MM.1S (cell line): ENCODE measurements around the gene RASGEF1C.

Source experiments
- DNase-seq: peaks from one replicate; pipeline ENCODE4 v3.0.0-alpha.2; 2015
- H2AFZ ChIP-seq: fragments of 300-600 bp; sonication (generic); 2 replicates; pipeline ENCODE4 v1.6.0; 2016; ENCODE audit warnings: antibody characterized with exemption, low read length
- H3F3A ChIP-seq: fragments of 300-600 bp; sonication (generic); 2 replicates; pipeline ENCODE4 v1.6.1; 2016; ENCODE audit warnings: mild to moderate bottlenecking, antibody characterized with exemption, low read length, moderate library complexity, mixed read lengths; ENCODE audit not compliant: insufficient read depth
- H3K27ac ChIP-seq: fragments of 300-600 bp; sonication (generic); 2 replicates; pipeline ENCODE4 v1.5.1; 2016; ENCODE audit warnings: mild to moderate bottlenecking, low read length
- H3K27me3 ChIP-seq: fragments of 300-600 bp; sonication (generic); replicated peaks from 2 replicates; pipeline ENCODE4 v1.6.0; 2016; ENCODE audit warnings: low read length; ENCODE audit not compliant: insufficient read depth
- H3K36me3 ChIP-seq: fragments of 300-600 bp; sonication (generic); replicated peaks from 2 replicates; pipeline ENCODE4 v1.6.1; 2016; ENCODE audit warnings: mild to moderate bottlenecking, low read length, mixed read lengths; ENCODE audit not compliant: insufficient read depth
- H3K4me1 ChIP-seq: fragments of 300-600 bp; sonication (generic); 2 replicates; pipeline ENCODE4 v1.6.1; 2016; ENCODE audit warnings: low read length, mixed read lengths
- H3K4me2 ChIP-seq: fragments of 300-600 bp; sonication (generic); 2 replicates; pipeline ENCODE4 v1.6.0; 2016; ENCODE audit warnings: low read depth, low read length
- H3K4me3 ChIP-seq: fragments of 300-600 bp; sonication (generic); 2 replicates; pipeline ENCODE4 v1.5.1; 2016; ENCODE audit warnings: low read length, mixed read lengths
- H3K79me2 ChIP-seq: fragments of 300-600 bp; sonication (generic); 2 replicates; pipeline ENCODE4 v1.6.1; 2016; ENCODE audit warnings: mixed run types, low read length, mixed read lengths
- H3K9ac ChIP-seq: fragments of 300-600 bp; sonication (generic); 2 replicates; pipeline ENCODE4 v1.6.1; 2016; ENCODE audit warnings: low read length, mixed read lengths
- H3K9me2 ChIP-seq: fragments of 300-600 bp; sonication (generic); replicated peaks from 2 replicates; pipeline ENCODE4 v1.6.1; 2016; ENCODE audit warnings: mild to moderate bottlenecking, low read length, mixed read lengths; ENCODE audit not compliant: insufficient read depth
- H3K9me3 ChIP-seq: fragments of 300-600 bp; sonication (generic); replicated peaks from 2 replicates; pipeline ENCODE4 v1.6.1; 2016; ENCODE audit warnings: mild to moderate bottlenecking, low read length, mixed read lengths; ENCODE audit not compliant: insufficient read depth
- H4K20me1 ChIP-seq: fragments of 300-600 bp; sonication (generic); 2 replicates; pipeline ENCODE4 v1.6.1; 2016; ENCODE audit warnings: mild to moderate bottlenecking, low read length, moderate library complexity, mixed read lengths; ENCODE audit not compliant: insufficient read depth
- EZH2 ChIP-seq: fragments of 300-600 bp; sonication (generic); optimal IDR thresholded peaks from 2 replicates; pipeline ENCODE3; 2017; ENCODE audit warnings: low read depth, mild to moderate bottlenecking, antibody characterized with exemption, low read length, mixed read lengths
- EZH2phosphoT487 ChIP-seq: fragments of 300-600 bp; sonication (generic); IDR thresholded peaks from 2 replicates; pipeline ENCODE4 v1.6.1; 2018; ENCODE audit warnings: antibody characterized with exemption, low read length
- TF ChIP-seq, protein P1 (sequence below): fragments of 300-600 bp; sonication (generic); IDR thresholded peaks from 2 replicates; pipeline ENCODE4 v1.5.1; 2016; ENCODE audit warnings: antibody characterized with exemption, low read length, mixed read lengths

RASGEF1C gene

GRCh38 chr5:180140571-180140970 lies 68.4 kb downstream of the RASGEF1C start:
- Histone ChIP-seq H3K9me2 (no peaks in the 10 kb centered on the region), H3K4me2 (no peak overlapping the region), H3K27ac (no peak overlapping the region), H3K9me3 (no peaks in the 10 kb centered on the region), H3K9ac (no peak overlapping the region), H3K36me3 (no peaks in the 10 kb centered on the region), H4K20me1 (no peaks in the 10 kb centered on the region), H3K4me3 (no peak overlapping the region), H3K79me2 (no peaks in the 10 kb centered on the region), H3F3A (no peaks in the 10 kb centered on the region), H3K4me1 (no peaks in the 10 kb centered on the region), H2AFZ (no peak overlapping the region), H3K27me3 (peaks cover 17% of the 10 kb centered on the region)
- DNase-seq: no peak
- TF ChIP-seq EZH2phosphoT487: no peak
- no peak for TF ChIP-seq EZH2
- TF ChIP-seq, protein P1, sequence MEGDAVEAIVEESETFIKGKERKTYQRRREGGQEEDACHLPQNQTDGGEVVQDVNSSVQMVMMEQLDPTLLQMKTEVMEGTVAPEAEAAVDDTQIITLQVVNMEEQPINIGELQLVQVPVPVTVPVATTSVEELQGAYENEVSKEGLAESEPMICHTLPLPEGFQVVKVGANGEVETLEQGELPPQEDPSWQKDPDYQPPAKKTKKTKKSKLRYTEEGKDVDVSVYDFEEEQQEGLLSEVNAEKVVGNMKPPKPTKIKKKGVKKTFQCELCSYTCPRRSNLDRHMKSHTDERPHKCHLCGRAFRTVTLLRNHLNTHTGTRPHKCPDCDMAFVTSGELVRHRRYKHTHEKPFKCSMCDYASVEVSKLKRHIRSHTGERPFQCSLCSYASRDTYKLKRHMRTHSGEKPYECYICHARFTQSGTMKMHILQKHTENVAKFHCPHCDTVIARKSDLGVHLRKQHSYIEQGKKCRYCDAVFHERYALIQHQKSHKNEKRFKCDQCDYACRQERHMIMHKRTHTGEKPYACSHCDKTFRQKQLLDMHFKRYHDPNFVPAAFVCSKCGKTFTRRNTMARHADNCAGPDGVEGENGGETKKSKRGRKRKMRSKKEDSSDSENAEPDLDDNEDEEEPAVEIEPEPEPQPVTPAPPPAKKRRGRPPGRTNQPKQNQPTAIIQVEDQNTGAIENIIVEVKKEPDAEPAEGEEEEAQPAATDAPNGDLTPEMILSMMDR: no peak

DNA sequence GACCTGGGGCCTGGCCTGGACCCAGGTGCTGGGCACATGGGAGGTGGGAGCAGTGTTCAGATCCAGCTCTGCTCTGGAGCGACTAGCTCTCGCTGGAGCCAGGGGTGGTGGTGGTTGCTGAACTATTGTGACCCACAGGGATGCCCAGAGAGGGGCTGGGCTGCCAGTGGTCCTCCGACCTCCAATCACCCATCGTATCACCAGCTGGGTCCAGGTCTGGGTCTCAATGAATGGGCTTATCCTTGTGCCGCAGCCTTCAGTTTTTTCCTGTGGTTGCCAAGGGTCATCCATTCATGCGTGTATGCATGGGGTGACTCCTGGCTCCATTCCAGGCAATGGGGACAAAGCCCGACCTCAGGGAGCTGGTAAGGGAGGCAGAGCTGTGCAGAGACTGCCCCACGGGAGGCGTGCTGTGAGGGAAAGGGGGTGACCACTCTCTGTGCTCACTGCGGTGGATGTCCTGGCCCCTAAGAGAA lies 68.9 kb downstream of the RASGEF1C start:
- Histone ChIP-seq H2AFZ (no peak overlapping the region), H3K4me2 (no peak overlapping the region), H3K4me3 (no peak overlapping the region), H3K9ac (no peak overlapping the region), H3K79me2 (no peaks in the 10 kb centered on the region), H4K20me1 (no peaks in the 10 kb centered on the region), H3K27me3 (peaks cover 13% of the 10 kb centered on the region), H3F3A (no peaks in the 10 kb centered on the region), H3K9me3 (no peaks in the 10 kb centered on the region), H3K4me1 (no peaks in the 10 kb centered on the region), H3K9me2 (no peaks in the 10 kb centered on the region), H3K36me3 (no peaks in the 10 kb centered on the region), H3K27ac (no peak overlapping the region)
- TF ChIP-seq, protein P1: no peak
- no peak for TF ChIP-seq EZH2phosphoT487
- no peak for TF ChIP-seq EZH2
- no peak for DNase-seq

DNA sequence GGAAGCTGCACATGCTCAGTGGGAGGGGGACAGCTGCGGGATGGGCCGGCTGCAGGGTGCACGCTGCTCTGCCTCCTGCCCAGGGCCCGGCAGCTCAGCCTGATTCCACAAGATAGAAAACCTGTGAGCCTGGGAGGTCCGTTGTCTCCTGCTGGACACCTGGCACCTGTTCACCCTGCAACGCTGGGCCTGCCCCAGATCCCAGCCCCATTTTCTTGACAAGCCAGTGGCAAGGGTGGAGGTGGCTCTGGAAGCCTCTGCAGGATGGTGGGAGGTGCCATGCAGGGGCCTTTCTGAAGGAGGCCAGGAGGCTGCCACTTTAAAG lies 69.3 kb downstream of the RASGEF1C start:
- H3F3A ChIP-seq: no peaks in the 10 kb centered on the region
- H3K36me3 ChIP-seq: no peaks in the 10 kb centered on the region

More for the DNA sequence above, 69.3 kb downstream of the RASGEF1C start:
- Histone ChIP-seq H3K4me1 (no peaks in the 10 kb centered on the region), H3K9me3 (no peaks in the 10 kb centered on the region), H4K20me1 (no peaks in the 10 kb centered on the region), H3K9ac (no peak overlapping the region), H3K27me3 (peaks cover 13% of the 10 kb centered on the region), H3K27ac (no peak overlapping the region), H3K9me2 (no peaks in the 10 kb centered on the region), H3K4me2 (no peak overlapping the region), H2AFZ (no peak overlapping the region), H3K4me3 (no peak overlapping the region), H3K79me2 (no peaks in the 10 kb centered on the region)
- DNase-seq: no peak
- TF ChIP-seq EZH2phosphoT487 (no peak), EZH2 (no peak)
- TF ChIP-seq, protein P1: no peak
